Cardiac septum (tissue), 1 donor: ENCODE data around the gene NKIRAS1. TPM values are rescaled to one million over a fixed set of nuclear protein-coding genes. Genes with fewer than 3 reads are reported as not detected.
"Not testable (repeated sequence)": the region's sequence is repeated elsewhere in the genome, so short reads cannot be mapped to it uniquely, and the experiment has no call there.

Experiments used
- DNase-seq: peaks from one replicate; pipeline ENCODE4 v3.0.0-alpha.2; 2020; ENCODE audit warnings: low spot score
- intact Hi-C: fragments of 100-400 bp; cut with DNase I; formaldehyde crosslinking; loops from one replicate; pipeline ENCODE4 v1.14.0; 2022
- total RNA-seq: library from RNA; stranded (reverse); fragmentation: NEBNext Ultra II Directional; extraction: Animal tissue kit (Norgen Biotek cat#: 25700); gene quantifications from one replicate; pipeline ENCODE4 v1.2.1, GENCODE V29; 2021
- donor health status: DM: no; HTN: no; CAD: no.

The NKIRAS1 gene
- total RNA-seq, 1 donor from 2014 or later: 17.2 TPM

GRCh38 chr3:23915537-23916108, 1.2 kb downstream of the NKIRAS1 start:
- intact Hi-C loops: loop anchor here (5.0 kb wide), 1 partner anchor 108 kb away; the partner anchor contains the start of gene UBE2E1
- no peak for DNase-seq

- no peak for DNase-seq
- intact Hi-C loops: no loop called here
These were observed 2.7 kb downstream of the NKIRAS1 start for GRCh38 chr3:23913873-23914743.

GRCh38 chr3:23913182-23913581, 3.6 kb downstream of the NKIRAS1 start:
- DNase-seq: no peak
- intact Hi-C loops: no loop called here

GRCh38 chr3:23912335-23912734, 4.5 kb downstream of the NKIRAS1 start:
- intact Hi-C loops, DNase-seq: not testable (repeated sequence)

GRCh38 chr3:23911397-23911796, 5.4 kb downstream of the NKIRAS1 start:
- DNase-seq: no peak
- intact Hi-C loops: no loop called here

DNA sequence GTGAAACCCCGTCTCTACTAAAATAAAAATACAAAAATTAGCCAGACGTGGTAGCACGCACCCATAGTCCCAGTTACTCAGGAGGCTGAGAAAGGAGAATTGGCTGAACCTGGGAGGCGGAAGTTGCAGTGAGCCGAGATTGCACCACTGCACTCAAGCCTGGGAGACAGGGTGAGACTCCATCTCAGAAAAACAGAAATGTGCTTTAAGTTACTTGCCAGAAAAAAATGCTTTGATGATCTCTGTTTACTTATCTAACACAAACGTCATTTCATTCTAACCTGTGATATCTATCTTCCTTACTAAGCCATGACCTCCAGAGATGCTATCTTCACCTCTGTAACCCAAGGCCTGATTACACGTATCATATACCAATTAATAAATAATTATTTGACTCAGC, 7.4 kb downstream of the NKIRAS1 start:
- intact Hi-C loops: no loop called here
- DNase-seq: no peak

GRCh38 chr3:23904545-23904944, 12.2 kb downstream of the NKIRAS1 start:
- DNase-seq: no peak
- intact Hi-C loops: no loop called here

DNA sequence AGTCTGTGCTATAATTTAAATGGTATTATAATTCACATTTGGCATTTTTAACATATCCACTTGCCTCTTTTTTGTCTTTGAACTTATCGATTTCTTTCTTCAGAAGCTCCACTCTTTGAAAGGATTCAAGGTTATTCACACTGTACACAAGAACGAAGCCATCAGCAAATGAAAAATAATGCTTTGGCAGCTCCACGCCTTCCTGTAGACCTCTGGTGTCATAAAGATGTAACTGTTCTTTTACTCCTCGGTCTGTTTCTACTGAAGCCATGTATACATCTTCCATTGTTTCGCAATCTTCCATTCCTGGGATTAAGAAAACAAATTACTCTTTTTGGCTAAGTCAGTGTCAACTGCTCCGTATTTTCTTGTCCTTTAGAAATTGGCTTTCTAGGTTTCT, 16.0 kb downstream of the NKIRAS1 start:
- intact Hi-C loops: no loop called here
- no peak for DNase-seq

DNA sequence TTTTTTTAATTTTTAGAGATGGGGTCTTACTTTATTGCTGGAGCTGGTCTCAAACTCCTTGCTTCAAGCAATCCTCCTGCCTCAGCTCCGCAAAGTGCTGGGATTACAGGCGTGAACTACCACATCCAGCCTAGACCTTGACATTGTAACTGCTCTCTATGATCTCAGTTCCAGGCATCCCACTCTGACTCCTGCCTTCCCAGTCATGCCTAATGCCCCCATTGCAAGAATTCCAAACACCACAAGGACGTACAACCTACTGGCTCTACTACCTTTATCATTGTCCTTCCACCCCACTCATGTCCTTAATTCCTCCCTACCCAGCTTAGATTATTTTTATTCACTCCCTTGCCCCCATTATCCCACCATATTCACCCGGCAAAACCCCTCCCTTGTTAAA, 21.6 kb downstream of the NKIRAS1 start:
- intact Hi-C loops: no loop called here
- no peak for DNase-seq

- intact Hi-C loops: no loop called here
- DNase-seq: no peak
These were observed 22.3 kb downstream of the NKIRAS1 start for GRCh38 chr3:23894254-23895061.

GRCh38 chr3:23889950-23890349, 26.8 kb downstream of the NKIRAS1 start:
- intact Hi-C loops: no loop called here
- DNase-seq: no peak

- intact Hi-C loops: no loop called here
- DNase-seq: no peak
These were observed 27.4 kb downstream of the NKIRAS1 start for GRCh38 chr3:23889386-23889785.

GRCh38 chr3:23888617-23889228, 28.1 kb downstream of the NKIRAS1 start:
- DNase-seq: no peak
- intact Hi-C loops: no loop called here

DNA sequence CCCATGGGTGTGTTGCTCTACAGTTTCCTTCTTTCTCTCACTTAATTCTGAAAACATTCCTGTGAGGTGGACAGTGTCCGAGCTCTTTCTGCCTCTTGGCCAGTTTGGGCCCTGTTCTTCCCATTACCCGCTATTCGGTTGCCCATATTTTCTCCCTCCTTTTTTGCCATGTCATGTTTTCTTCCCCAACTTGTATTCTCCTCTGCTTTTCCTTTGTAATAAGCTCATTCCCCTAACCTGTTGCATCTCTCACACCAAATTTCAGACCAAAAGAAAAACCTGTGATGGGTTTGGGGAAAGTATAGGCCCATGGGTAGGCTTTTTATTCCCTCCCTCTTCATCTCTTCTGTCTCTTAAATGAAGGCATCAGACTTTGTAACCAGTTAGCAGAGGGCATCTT, 30.5 kb downstream of the NKIRAS1 start:
- intact Hi-C loops: no loop called here
- DNase-seq: no peak

DNA sequence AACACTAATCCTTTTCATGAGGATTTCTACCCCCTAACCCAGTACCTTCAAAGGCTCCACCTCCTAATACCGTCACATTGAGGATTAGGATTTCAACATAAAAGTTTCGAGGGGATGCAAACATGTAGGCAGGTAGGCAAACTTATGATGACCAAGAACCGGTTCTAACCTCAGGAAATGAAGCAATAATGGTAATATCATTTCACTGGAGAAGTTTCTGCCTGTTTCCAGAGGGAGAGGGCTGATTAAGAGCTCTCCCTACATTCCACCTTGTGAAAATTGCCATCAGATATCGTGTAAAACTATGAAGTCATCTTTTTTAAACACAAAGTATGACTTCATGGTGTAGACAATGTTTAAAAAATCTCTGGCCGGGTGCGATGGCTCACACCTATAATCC, 31.6 kb downstream of the NKIRAS1 start:
- DNase-seq: no peak
- intact Hi-C loops: no loop called here

- intact Hi-C loops: no loop called here
- no peak for DNase-seq
These were observed 32.3 kb downstream of the NKIRAS1 start for GRCh38 chr3:23884481-23884880.

DNA sequence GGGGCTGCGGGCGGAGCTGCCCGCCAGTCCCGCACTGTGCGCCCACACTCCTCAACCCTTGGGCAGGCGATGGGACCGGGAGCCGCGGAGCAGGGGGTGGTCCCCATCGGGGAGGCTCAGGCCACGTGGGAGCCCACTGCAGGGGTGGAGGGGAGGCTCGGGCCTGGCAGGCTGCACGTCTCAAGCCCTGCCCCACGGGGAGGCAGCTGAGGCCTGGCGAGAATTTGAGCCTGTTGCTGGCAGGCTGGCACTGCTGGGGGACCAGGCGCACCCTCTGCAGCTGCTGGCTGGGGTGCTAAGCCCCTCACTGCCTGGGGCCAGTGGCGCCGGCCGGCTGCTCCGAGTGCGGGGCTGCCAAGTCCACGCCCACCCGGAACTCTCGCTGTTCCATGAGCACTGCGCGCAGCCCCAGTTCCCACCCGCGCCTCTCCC, 34.3 kb downstream of the NKIRAS1 start:
- intact Hi-C loops: no loop called here
- no peak for DNase-seq

GRCh38 chr3:23881993-23882392, 34.8 kb downstream of the NKIRAS1 start:
- intact Hi-C loops, DNase-seq: not testable (repeated sequence)

GRCh38 chr3:23880703-23881339, 36.0 kb downstream of the NKIRAS1 start:
- DNase-seq: no peak
- intact Hi-C loops: no loop called here
